GM12864 (cell line): ENCODE measurements around the gene PBRM1.

Experiments used
- DNase-seq: peaks from one replicate; pipeline ENCODE4 v3.0.0-alpha.2; 2011; ENCODE audit warnings: low read depth
- H3K4me3 ChIP-seq: 2 replicates; pipeline ENCODE4 v1.5.1; 2011; ENCODE audit warnings: mild to moderate bottlenecking, low read depth, low read length, control low read depth
- TF ChIP-seq, protein P1 (sequence below): IDR thresholded peaks from 2 replicates; pipeline ENCODE4 v1.5.1; 2011; ENCODE audit warnings: low read depth, mild to moderate bottlenecking, moderate library complexity, low read length, control low read depth, inconsistent platforms; ENCODE audit errors: missing control alignments

PBRM1 gene

DNA sequence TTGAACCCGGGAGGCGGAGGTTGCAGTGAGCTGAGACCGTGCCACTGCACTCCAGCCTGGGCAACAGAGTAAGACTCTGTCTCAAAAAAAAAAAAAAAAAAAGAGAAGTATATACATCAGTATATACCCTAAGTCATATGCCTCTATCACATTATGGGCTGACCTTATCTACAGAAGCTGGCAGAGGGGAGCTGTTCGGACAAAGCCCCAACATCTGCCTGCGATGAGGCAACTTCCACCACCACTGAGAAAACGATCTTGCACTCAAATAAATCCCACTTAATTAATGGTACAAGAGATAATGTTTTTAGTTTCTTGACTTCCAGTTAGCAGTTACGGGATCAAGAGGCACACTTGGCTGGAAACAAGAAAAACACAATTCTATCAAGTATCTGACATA, 17.6 kb upstream of the PBRM1 start:
- TF ChIP-seq, protein P1, sequence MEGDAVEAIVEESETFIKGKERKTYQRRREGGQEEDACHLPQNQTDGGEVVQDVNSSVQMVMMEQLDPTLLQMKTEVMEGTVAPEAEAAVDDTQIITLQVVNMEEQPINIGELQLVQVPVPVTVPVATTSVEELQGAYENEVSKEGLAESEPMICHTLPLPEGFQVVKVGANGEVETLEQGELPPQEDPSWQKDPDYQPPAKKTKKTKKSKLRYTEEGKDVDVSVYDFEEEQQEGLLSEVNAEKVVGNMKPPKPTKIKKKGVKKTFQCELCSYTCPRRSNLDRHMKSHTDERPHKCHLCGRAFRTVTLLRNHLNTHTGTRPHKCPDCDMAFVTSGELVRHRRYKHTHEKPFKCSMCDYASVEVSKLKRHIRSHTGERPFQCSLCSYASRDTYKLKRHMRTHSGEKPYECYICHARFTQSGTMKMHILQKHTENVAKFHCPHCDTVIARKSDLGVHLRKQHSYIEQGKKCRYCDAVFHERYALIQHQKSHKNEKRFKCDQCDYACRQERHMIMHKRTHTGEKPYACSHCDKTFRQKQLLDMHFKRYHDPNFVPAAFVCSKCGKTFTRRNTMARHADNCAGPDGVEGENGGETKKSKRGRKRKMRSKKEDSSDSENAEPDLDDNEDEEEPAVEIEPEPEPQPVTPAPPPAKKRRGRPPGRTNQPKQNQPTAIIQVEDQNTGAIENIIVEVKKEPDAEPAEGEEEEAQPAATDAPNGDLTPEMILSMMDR: no peak
- DNase-seq: no peak
- H3K4me3 ChIP-seq: no peak overlapping the region

DNA sequence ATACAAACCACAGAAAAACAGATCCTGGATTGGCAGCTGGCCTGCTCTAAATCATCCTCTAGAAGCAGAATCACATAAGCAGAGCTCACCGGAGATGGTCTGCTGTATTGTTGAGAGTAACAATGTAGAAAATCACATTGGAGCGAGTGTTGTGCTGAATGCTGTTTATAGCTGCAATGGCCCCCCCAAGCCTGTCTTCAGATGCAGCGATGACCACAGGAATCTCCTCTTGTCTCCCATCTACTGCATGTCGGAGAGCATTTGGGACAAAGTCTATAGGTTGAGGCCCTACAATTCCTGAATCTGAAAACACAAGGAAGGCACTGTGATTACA, 11.9 kb upstream of the PBRM1 start:
- H3K4me3 ChIP-seq: no peak overlapping the region
- TF ChIP-seq, protein P1: no peak
- no peak for DNase-seq

DNA sequence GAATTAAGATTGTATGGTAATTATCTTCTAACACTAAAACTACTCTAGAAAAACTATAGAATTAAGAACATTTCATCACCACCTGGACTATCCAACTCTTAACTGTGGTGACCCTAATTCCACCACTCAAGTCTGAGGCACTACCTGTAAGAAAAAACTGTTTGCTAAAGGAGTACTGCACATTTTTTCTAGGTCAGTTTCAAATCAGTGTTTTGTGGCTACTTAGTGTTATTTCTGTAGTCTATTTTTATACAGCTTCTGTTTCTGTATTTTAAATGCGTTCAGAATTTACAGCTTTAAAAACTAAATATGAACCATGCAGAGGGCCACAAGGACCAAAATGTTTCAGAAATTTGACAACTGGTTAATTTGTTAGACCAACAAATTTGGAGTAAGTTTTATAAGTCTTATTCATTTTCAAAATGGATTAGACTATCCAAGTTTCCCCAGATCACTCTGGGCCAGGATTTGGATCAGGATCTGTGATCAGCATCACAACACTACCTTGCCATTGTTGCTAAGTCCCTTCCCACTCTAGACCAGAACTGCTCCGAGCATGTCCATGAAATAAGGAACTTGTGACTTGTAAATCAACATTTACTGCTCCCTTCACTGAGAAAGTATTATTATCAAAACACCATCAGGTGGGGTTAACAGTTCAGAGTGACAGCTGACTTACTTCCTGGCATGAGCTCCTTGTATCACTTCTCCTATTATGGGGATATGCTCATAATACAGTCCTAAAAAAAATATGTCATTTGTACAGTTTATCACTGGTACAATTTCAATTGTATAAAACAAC, 11.3 kb upstream of the PBRM1 start:
- DNase-seq: no peak
- TF ChIP-seq, protein P1: no peak
- no peak overlapping the region for H3K4me3 ChIP-seq

DNA sequence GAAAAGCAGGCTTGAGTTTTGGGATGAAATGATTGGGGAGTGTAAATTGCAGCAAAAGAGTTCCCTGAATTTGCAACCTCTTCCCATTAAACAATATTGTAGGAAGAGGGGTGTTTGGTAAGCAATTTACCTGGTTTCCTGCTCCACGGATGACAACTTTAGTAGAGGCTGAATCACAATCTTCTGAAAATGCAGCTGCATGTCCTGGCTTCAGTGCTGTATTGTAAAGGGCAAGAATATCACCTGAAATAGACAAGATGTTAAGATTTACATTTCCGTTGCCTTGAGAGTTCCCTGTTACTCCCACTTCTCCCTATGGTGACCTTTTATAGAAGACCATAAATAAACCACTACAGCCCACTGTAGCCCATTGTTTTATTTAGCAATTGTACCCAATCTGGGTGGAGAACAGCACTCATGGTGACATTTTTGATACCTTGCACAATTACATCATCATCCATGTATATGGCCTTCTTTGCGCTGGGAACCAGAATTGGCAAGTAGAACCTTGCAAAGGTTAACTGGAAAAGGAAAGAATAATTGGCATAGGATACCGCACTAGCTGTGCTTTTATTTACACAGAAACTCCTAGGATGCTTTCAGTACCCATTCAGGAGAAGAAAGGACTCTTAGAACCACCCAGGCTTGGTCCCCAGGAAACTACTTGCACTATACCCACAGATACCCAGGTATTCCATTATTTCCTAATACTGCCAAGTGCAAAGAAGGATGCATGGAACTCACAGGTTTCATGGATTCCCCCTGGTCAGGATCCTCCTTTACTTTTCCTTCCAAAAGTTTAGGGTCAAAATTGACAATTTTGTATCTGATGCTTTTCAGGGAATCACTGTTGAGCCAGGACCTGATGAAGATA, 10.3 kb upstream of the PBRM1 start:
- TF ChIP-seq, protein P1: no peak
- DNase-seq: no peak
- no peak overlapping the region for H3K4me3 ChIP-seq

DNA sequence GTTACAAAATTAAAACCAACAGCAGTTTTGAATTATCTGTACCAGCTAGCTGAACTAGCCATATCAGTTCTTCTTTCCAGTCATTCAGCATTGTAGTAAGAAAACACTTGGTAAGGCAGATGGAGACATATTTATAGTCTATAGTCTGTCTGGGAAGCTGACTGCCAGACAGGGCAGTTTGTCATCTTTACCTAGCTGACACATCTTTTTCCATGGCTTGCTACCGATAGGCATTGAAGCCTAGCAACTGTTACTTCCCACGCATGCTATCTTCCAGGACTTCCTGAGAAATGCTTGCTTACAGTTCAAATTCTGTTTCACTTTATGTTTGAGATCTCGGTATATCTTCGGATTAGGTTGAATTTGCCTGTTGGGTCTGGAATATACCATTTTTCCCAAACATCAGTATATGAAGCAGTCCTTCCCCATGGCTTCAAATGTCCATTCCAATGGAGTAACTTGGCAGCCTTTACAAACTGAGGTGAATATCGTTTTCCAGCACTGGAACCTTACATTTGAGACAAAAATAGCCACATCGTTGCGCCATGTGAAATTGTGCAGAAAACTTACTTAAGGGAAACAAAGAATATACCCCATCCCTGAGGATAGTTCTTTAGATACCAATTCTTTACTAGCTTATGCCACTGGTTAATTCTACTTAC, 8.9 kb upstream of the PBRM1 start:
- TF ChIP-seq, protein P1: no peak
- H3K4me3 ChIP-seq: no peak overlapping the region
- DNase-seq: no peak

DNA sequence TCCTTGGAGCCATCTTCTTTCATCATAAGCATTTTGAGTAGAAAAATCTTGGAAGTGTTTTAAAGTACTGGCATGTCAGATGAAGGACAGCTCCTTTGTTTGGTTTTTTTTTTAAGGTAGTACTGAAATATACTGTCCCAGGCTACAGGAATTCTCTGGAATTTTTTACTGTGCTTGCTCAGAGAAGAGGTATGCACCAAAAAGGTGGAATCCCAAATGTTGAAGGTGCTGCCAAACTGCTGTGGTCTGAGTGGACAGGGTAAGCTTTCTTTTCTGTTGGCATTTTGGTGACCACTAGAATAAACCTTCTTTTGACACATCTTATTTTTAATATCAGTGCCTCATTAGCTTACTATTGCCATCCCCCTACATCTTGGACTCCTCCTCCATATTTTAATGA, 7.4 kb upstream of the PBRM1 start:
- H3K4me3 ChIP-seq: no peak overlapping the region
- TF ChIP-seq, protein P1: no peak
- no peak for DNase-seq
